H9 (cell line): ENCODE data around the gene NGDN. TPM values are rescaled to one million over a fixed set of nuclear protein-coding genes. Genes with fewer than 3 reads are reported as not detected.

Experiments used
- DNase-seq: peaks from one replicate; pipeline ENCODE4 v3.0.0-alpha.2; 2017
- H2AFZ ChIP-seq: one replicate; pipeline ENCODE4 v1.6.1; 2013; ENCODE audit warnings: mild to moderate bottlenecking, low read length, control low read depth, moderate library complexity
- H2AK5ac ChIP-seq: 2 replicates; pipeline ENCODE4 v1.6.1; 2013; ENCODE audit warnings: low read length, control low read depth, mixed read lengths; ENCODE audit not compliant: insufficient read length
- H2BK120ac ChIP-seq: one replicate; pipeline ENCODE4 v1.6.1; 2013; ENCODE audit warnings: low read depth, mild to moderate bottlenecking, low read length, control low read depth, inconsistent platforms; ENCODE audit not compliant: poor library complexity, severe bottlenecking
- H2BK12ac ChIP-seq: 2 replicates; pipeline ENCODE4 v1.6.1; 2013; ENCODE audit warnings: low read length, control low read depth, mixed read lengths, low read depth; ENCODE audit not compliant: insufficient read length
- H2BK15ac ChIP-seq: 2 replicates; pipeline ENCODE4 v1.6.1; 2013; ENCODE audit warnings: low read depth, low read length, control low read depth
- H2BK20ac ChIP-seq: one replicate; pipeline ENCODE4 v1.6.1; 2013; ENCODE audit warnings: low read depth, mild to moderate bottlenecking, low read length, control low read depth, inconsistent platforms; ENCODE audit not compliant: poor library complexity, severe bottlenecking
- H2BK5ac ChIP-seq: 2 replicates; pipeline ENCODE4 v1.6.1; 2013; ENCODE audit warnings: low read length, control low read depth, mixed read lengths; ENCODE audit not compliant: insufficient read length
- H3K14ac ChIP-seq: 2 replicates; pipeline ENCODE4 v1.6.1; 2013; ENCODE audit warnings: low read length, control low read depth; ENCODE audit not compliant: insufficient read depth
- H3K18ac ChIP-seq: 2 replicates; pipeline ENCODE4 v1.6.1; 2013; ENCODE audit warnings: low read depth, mild to moderate bottlenecking, mixed read lengths, low read length, control low read depth; ENCODE audit not compliant: insufficient read length
- H3K23ac ChIP-seq: 2 replicates; pipeline ENCODE4 v1.6.1; 2013; ENCODE audit warnings: low read length, control low read depth, mixed read lengths, low read depth; ENCODE audit not compliant: insufficient read length
- H3K23me2 ChIP-seq: 2 replicates; pipeline ENCODE4 v1.6.1; 2013; ENCODE audit warnings: low read depth, mild to moderate bottlenecking, mixed read lengths, low read length, control low read depth; ENCODE audit not compliant: insufficient read length, poor library complexity, severe bottlenecking
- H3K27ac ChIP-seq: 2 replicates; pipeline ENCODE4 v1.5.1; 2013; ENCODE audit warnings: low read length, control low read depth, mixed read lengths, low read depth; ENCODE audit not compliant: insufficient read length
- H3K27me3 ChIP-seq: 2 replicates; pipeline ENCODE4 v1.6.1; 2013; ENCODE audit warnings: low read length, control low read depth, inconsistent platforms; ENCODE audit not compliant: insufficient read depth
- H3K4ac ChIP-seq: 2 replicates; pipeline ENCODE4 v1.6.1; 2013; ENCODE audit warnings: low read depth, mild to moderate bottlenecking, control low read depth, inconsistent platforms, low read length, moderate library complexity
- H3K4me1 ChIP-seq: 2 replicates; pipeline ENCODE4 v1.6.1; 2013; ENCODE audit warnings: low read length, control low read depth, inconsistent platforms; ENCODE audit not compliant: insufficient read depth
- H3K4me2 ChIP-seq: 2 replicates; pipeline ENCODE4 v1.6.1; 2013; ENCODE audit warnings: low read length, control low read depth, mixed read lengths; ENCODE audit not compliant: insufficient read length, insufficient read depth
- H3K56ac ChIP-seq: 2 replicates; pipeline ENCODE4 v1.6.1; 2013; ENCODE audit warnings: low read depth, mild to moderate bottlenecking, mixed read lengths, low read length, control low read depth; ENCODE audit not compliant: insufficient read length
- H3K79me1 ChIP-seq: 2 replicates; pipeline ENCODE4 v1.6.1; 2013; ENCODE audit warnings: low read depth, mild to moderate bottlenecking, moderate library complexity, low read length, control low read depth, inconsistent platforms; ENCODE audit not compliant: insufficient read depth, poor library complexity, severe bottlenecking
- H3K79me2 ChIP-seq: 2 replicates; pipeline ENCODE4 v1.6.1; 2013; ENCODE audit warnings: low read length, control low read depth, inconsistent platforms; ENCODE audit not compliant: insufficient read depth
- H3K9ac ChIP-seq: 2 replicates; pipeline ENCODE4 v1.6.1; 2013; ENCODE audit warnings: low read length, control low read depth, mixed read lengths; ENCODE audit not compliant: insufficient read length; ENCODE audit errors: extremely low read depth
- H3K9me3 ChIP-seq: one replicate; pipeline ENCODE4 v1.6.1; 2013; ENCODE audit warnings: low read depth, low read length, inconsistent platforms; ENCODE audit not compliant: control insufficient read depth
- H3T11ph ChIP-seq: one replicate; pipeline ENCODE4 v1.6.1; 2013; ENCODE audit warnings: mild to moderate bottlenecking, low read length, control low read depth, inconsistent platforms
- H4K20me1 ChIP-seq: one replicate; pipeline ENCODE4 v1.6.1; 2013; ENCODE audit not compliant: control insufficient read depth, insufficient read length, insufficient read depth
- H4K5ac ChIP-seq: 2 replicates; pipeline ENCODE4 v1.6.1; 2013; ENCODE audit warnings: low read depth, mild to moderate bottlenecking, mixed read lengths, low read length, control low read depth; ENCODE audit not compliant: insufficient read length
- H4K8ac ChIP-seq: replicated peaks from 2 replicates; pipeline ENCODE4 v1.6.1; 2013; ENCODE audit warnings: low read length, control low read depth, mixed read lengths, low read depth; ENCODE audit not compliant: insufficient read length
- H4K91ac ChIP-seq: 2 replicates; pipeline ENCODE4 v1.6.1; 2013; ENCODE audit warnings: low read depth, mild to moderate bottlenecking, moderate library complexity, mixed read lengths, low read length, control low read depth; ENCODE audit not compliant: insufficient read length
- H3K27ac Mint-ChIP-seq, 3 experiments: 2 replicates in 2 of 3; 3 replicates in 1 of 3; pipeline ENCODE4 v1.8.0; 2020 to 2021; ENCODE audit warnings: mixed read lengths in 3 of 3, mild to moderate bottlenecking in 1 of 3, moderate library complexity in 1 of 3
- H3K27me3 Mint-ChIP-seq: 2 replicates; pipeline ENCODE4 v1.8.0; 2021; ENCODE audit warnings: low read depth, mild to moderate bottlenecking, moderate library complexity, mixed read lengths
- H3K36me3 Mint-ChIP-seq, 3 experiments: 2 replicates in 2 of 3; 3 replicates in 1 of 3; pipeline ENCODE4 v1.8.0; 2020 to 2021; ENCODE audit warnings: low read depth in 3 of 3, mixed read lengths in 3 of 3; ENCODE audit not compliant: insufficient read depth in 1 of 3
- H3K4me1 Mint-ChIP-seq, 2 experiments: 2 replicates each; pipeline ENCODE4 v1.8.0; 2020; ENCODE audit warnings: mixed read lengths in 2 of 2
- H3K4me3 Mint-ChIP-seq, 2 experiments: 2 replicates in 1 of 2; 3 replicates in 1 of 2; pipeline ENCODE4 v1.8.0; 2020 to 2021; ENCODE audit warnings: mild to moderate bottlenecking in 2 of 2, mixed read lengths in 2 of 2, moderate library complexity in 1 of 2
- H3K9me3 Mint-ChIP-seq, 2 experiments: 2 replicates in 1 of 2; 3 replicates in 1 of 2; pipeline ENCODE4 v1.8.0; 2020; ENCODE audit warnings: mild to moderate bottlenecking in 2 of 2, mixed read lengths in 2 of 2, moderate library complexity in 1 of 2
- WGBS: extraction: QIAGEN DNeasy Blood & Tissue Kit; methylation state at CpG from one replicate; pipeline ENCODE4 v1.1.7; 2013; ENCODE audit warnings: missing lambda C conversion rate, low lambda C conversion rate, mixed read lengths; ENCODE audit not compliant: insufficient read length; ENCODE audit errors: extremely low coverage; 5-methylcytosine and 5-hydroxymethylcytosine counted together
- total RNA-seq: library from RNA; stranded (reverse); gene quantifications from 2 replicates; pipeline ENCODE4 v1.2.1, GENCODE V29; 2021
- TF ChIP-seq, protein P1 (sequence below): fragments of 200-600 bp; sonication (generic); conservative IDR thresholded peaks from 3 replicates; pipeline ENCODE4 v1.8.0; 2021; ENCODE audit warnings: antibody characterized with exemption, mild to moderate bottlenecking

The NGDN gene
- total RNA-seq, 1 experiment from 2014 or later: 53.1 TPM

- H4K20me1 ChIP-seq: no peaks in the 10 kb centered on the region
- H3K23ac ChIP-seq: no peak overlapping the region
- H3K79me2 ChIP-seq: no peaks in the 10 kb centered on the region
- Mint-ChIP-seq H3K9me3 (no peaks in the 10 kb centered on the region; a peak in 1 of 5 replicates), H3K27me3 (peaks cover 53% of the 10 kb centered on the region), H3K4me1 (peaks cover 32 to 40% of the 10 kb centered on the region in 2 experiments), H3K4me3 (no peak overlapping the region), H3K27ac (no peak overlapping the region), H3K36me3 (no peaks in the 10 kb centered on the region)
- peak; percentile 37 for DNase-seq
- whole genome bisulfite sequencing: no CpG with 5 or more reads among the region's 10 CpGs
- no peak overlapping the region for H2BK5ac ChIP-seq
- no peak overlapping the region for H2BK12ac ChIP-seq
- no peaks in the 10 kb centered on the region for H3K79me1 ChIP-seq
- H4K5ac ChIP-seq: no peak overlapping the region
- no peak overlapping the region for H3T11ph ChIP-seq
- H2BK120ac ChIP-seq: no peak overlapping the region
- H3K9ac ChIP-seq: no peak overlapping the region
- no peak overlapping the region for H4K8ac ChIP-seq
- H2AK5ac ChIP-seq: no peak overlapping the region
- no peak overlapping the region for H4K91ac ChIP-seq
- H3K27ac ChIP-seq: no peak overlapping the region
- no peak overlapping the region for H2AFZ ChIP-seq
- H3K27me3 ChIP-seq: no peaks in the 10 kb centered on the region
- no peak overlapping the region for H3K4ac ChIP-seq
- H3K9me3 ChIP-seq: no peaks in the 10 kb centered on the region
- no peak overlapping the region for H3K4me2 ChIP-seq
- no peak overlapping the region for H3K14ac ChIP-seq
- H3K4me1 ChIP-seq: no peaks in the 10 kb centered on the region; the same call in 1 of the 2 replicates
- no peak overlapping the region for H2BK20ac ChIP-seq
- no peak overlapping the region for H3K56ac ChIP-seq
- H3K18ac ChIP-seq: no peak overlapping the region
- peaks cover 2% of the 10 kb centered on the region for H3K23me2 ChIP-seq
- no peak overlapping the region for H2BK15ac ChIP-seq
- TF ChIP-seq, protein P1, sequence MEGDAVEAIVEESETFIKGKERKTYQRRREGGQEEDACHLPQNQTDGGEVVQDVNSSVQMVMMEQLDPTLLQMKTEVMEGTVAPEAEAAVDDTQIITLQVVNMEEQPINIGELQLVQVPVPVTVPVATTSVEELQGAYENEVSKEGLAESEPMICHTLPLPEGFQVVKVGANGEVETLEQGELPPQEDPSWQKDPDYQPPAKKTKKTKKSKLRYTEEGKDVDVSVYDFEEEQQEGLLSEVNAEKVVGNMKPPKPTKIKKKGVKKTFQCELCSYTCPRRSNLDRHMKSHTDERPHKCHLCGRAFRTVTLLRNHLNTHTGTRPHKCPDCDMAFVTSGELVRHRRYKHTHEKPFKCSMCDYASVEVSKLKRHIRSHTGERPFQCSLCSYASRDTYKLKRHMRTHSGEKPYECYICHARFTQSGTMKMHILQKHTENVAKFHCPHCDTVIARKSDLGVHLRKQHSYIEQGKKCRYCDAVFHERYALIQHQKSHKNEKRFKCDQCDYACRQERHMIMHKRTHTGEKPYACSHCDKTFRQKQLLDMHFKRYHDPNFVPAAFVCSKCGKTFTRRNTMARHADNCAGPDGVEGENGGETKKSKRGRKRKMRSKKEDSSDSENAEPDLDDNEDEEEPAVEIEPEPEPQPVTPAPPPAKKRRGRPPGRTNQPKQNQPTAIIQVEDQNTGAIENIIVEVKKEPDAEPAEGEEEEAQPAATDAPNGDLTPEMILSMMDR: peak; percentile 56
Observed at GRCh38 chr14:23433457-23433856, 36.0 kb upstream of the NGDN start.
